Posterior cingulate gyrus (tissue), 11 donors: ENCODE measurements around the gene CLEC5A.
A peak's percentile ranks its signal among the peaks of the same experiment; 100 is the strongest.
"Not testable (repeated sequence)": the region's sequence is repeated elsewhere in the genome, so short reads cannot be mapped to it uniquely, and the experiment has no call there.

Source experiments
- DNase-seq, 10 donors: peaks; one replicate each; pipeline versions ENCODE4 v3.0.0 to v3.0.0-alpha.2; 2020 to 2021; ENCODE audit warnings: mixed read lengths in 3 of 10
- intact Hi-C: fragments of 100-400 bp; cut with DNase I; formaldehyde crosslinking; loops from one replicate; pipeline ENCODE4 v1.15.1; 2023

The CLEC5A gene

GRCh38 chr7:141946796-141947195 lies at the start of gene CLEC5A:
TSS of gene CLEC5A (minus strand) at chr7:141946974. CDS start at chr7:141946292, 682 bp downstream.
- peak in 1 of 10 donors; percentile 32 for DNase-seq
- intact Hi-C loops: no loop called here

- DNase-seq: no peak
- intact Hi-C loops: no loop called here
Observed at GRCh38 chr7:141993354-141993753, 46.6 kb upstream of the CLEC5A start.

- intact Hi-C loops: no loop called here
- DNase-seq: no peak
Observed at GRCh38 chr7:141992688-141993087, 45.9 kb upstream of the CLEC5A start.

GRCh38 chr7:141992156-141992555 lies 45.4 kb upstream of the CLEC5A start:
- DNase-seq: no peak
- intact Hi-C loops: no loop called here

GRCh38 chr7:141991140-141991539 lies 44.4 kb upstream of the CLEC5A start:
- intact Hi-C loops: no loop called here

GRCh38 chr7:141990011-141990725 lies 43.4 kb upstream of the CLEC5A start:
- intact Hi-C loops: no loop called here
- no peak for DNase-seq

More at GRCh38 chr7:141991140-141991539, 44.4 kb upstream of the CLEC5A start:
- no peak for DNase-seq

GRCh38 chr7:141987803-141988202 lies 41.0 kb upstream of the CLEC5A start:
- intact Hi-C loops, DNase-seq: not testable (repeated sequence)

- no peak for DNase-seq
- intact Hi-C loops: no loop called here
Observed at GRCh38 chr7:141986923-141987322, 40.1 kb upstream of the CLEC5A start.

- DNase-seq, intact Hi-C loops: not testable (repeated sequence)
Observed at GRCh38 chr7:141985926-141986325, 39.2 kb upstream of the CLEC5A start.

GRCh38 chr7:141979568-141979967 lies 32.8 kb upstream of the CLEC5A start:
- intact Hi-C loops: loop anchor here (10.0 kb wide), 1 partner anchor 105 kb away; no protein-coding TSS in a partner anchor
- DNase-seq: no peak

GRCh38 chr7:141978351-141978750 lies 31.6 kb upstream of the CLEC5A start:
- no peak for DNase-seq
- intact Hi-C loops: loop anchor here (10.0 kb wide), 1 partner anchor 106 kb away; no protein-coding TSS in a partner anchor

- intact Hi-C loops: loop anchor here (1.0 to 10.0 kb wide), 2 partner anchors 108 to 213 kb away; no protein-coding TSS in a partner anchor
- DNase-seq: no peak
Observed at GRCh38 chr7:141976524-141977245, 29.9 kb upstream of the CLEC5A start.

- intact Hi-C loops: loop anchor here (1.0 to 10.0 kb wide), 2 partner anchors 109 to 213 kb away; no protein-coding TSS in a partner anchor
- peak; percentile 29 to 95 (median 78) for DNase-seq
Observed at GRCh38 chr7:141975806-141976523, 29.2 kb upstream of the CLEC5A start.

- intact Hi-C loops: loop anchor here (10.0 kb wide), 1 partner anchor 110 kb away; no protein-coding TSS in a partner anchor
- DNase-seq: no peak
Observed at GRCh38 chr7:141974831-141975230, 28.1 kb upstream of the CLEC5A start.

- intact Hi-C loops: loop anchor here (10.0 kb wide), 1 partner anchor 111 kb away; no protein-coding TSS in a partner anchor
- DNase-seq: no peak
Observed at GRCh38 chr7:141973673-141974072, 26.9 kb upstream of the CLEC5A start, which contains the start of gene TAS2R38. TSS of gene TAS2R38 (minus strand) at chr7:141973773. CDS start at chr7:141973689, 84 bp downstream.

GRCh38 chr7:141960687-141961422 lies 14.1 kb upstream of the CLEC5A start:
- DNase-seq: no peak
- intact Hi-C loops: no loop called here

GRCh38 chr7:141956084-141956483 lies 9.3 kb upstream of the CLEC5A start:
- intact Hi-C loops: no loop called here
- no peak for DNase-seq

GRCh38 chr7:141954334-141954733 lies 7.6 kb upstream of the CLEC5A start:
- intact Hi-C loops: no loop called here
- no peak for DNase-seq

GRCh38 chr7:141952461-141952860 lies 5.7 kb upstream of the CLEC5A start:
- intact Hi-C loops: no loop called here
- DNase-seq: no peak

GRCh38 chr7:141950806-141951205 lies 4.0 kb upstream of the CLEC5A start:
- no peak for DNase-seq
- intact Hi-C loops: no loop called here
